ENCODE measurements around the gene LY6G5C.

The LY6G5C gene

DNA sequence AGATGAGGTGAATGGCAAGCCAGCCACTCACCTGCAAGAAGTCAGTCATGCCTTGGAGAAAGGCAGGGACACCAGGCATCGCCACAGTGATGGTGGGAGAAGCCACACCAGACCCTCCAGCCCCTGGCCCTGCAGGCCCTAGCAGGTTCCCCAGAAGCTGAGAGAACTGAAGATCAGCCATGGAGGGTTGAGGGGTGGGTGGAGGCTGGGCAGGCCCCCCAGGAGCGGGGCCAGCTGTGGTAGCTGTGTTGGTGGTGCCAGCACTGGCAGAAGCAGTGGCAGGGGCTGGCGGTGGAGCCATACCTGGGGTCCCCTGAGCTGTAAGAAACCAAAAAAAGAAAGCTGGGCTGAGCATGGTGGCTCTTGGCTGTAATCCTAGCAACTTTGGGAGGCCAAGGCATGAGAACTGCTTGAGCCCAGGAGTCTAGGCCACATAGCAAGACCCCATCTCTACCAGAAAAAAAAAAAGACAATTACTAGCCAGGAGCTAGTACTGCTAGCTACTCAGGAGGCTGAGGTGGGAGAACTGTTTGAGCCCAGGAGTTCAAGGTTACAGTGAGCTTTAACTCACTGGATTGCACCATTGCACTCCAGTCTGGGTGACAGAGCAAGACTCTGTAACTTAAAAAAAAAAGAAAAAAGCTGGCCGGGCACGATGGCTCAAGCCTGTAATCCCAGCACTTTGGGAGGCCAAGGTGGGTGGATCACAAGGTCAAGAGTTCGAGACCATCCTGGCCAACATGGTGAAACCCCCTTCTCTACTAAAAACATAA lies 37.9 kb downstream of the LY6G5C start:
- in situ Hi-C loops (cut with MboI; ENCODE audit: low sequenced_read_pairs) = no loop called here

DNA sequence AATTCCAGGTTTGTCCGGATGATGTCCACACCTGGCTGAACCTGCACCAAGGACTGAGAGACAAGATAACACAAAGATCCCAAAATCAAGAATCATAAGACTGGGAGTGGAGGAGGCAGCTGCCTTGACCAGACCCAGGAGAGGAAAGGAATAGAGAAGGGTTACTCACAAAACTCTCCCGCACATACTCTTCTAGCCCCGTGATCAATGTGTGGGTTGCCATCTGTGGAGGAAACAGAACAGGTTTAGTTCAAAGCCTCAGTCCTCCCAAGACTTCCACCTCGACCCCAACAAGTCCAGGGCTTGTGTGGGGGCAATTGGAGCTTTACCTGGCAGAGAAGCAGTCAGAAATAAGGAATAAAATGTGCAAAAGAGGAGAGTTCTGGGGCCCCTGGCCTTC lies 39.5 kb downstream of the LY6G5C start:
- in situ Hi-C loops (cut with MboI; ENCODE audit: low sequenced_read_pairs) = no loop called here

DNA sequence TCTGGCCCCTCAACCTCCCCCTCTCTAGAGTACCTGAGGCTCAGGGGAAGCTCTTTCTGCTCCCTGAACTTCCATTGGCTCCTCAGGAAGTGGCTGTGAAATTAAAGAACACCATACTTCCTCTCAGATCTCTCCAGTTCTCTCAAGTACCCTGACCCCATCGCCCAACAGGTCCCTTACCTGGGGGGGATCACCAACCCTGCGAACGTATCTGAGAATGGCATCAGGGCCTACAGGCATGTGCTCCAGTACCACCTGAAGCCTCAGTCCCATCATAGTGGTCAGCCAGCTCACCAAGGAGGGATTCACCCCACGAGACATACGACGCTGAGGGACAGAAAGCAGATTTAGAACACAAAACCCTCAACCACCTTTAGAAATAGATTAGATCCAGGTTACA lies 40.3 kb downstream of the LY6G5C start:
- in situ Hi-C loops (cut with MboI; ENCODE audit: low sequenced_read_pairs) = no loop called here

DNA sequence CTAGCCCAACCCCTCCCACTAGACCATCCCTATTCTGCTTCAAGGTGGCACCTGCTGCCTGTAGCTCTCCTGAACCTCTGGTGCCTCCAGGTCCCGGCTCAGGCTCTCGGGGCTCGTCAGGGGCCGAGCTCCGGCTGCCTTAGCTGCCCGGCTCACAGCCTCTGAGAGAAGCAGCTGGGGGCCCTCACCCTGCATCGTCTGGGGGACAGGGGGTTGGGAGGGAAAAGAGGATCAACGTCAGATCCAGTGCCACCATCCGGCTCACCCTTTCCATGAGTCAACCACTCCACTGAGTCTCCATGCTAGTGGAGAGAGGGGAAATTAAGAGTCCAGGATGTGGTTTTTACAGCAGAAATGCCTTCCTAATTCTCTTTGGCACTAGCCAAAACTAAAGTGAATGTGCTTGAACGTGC lies 41.4 kb downstream of the LY6G5C start:
- in situ Hi-C loops (cut with MboI; ENCODE audit: low sequenced_read_pairs) = no loop called here

DNA sequence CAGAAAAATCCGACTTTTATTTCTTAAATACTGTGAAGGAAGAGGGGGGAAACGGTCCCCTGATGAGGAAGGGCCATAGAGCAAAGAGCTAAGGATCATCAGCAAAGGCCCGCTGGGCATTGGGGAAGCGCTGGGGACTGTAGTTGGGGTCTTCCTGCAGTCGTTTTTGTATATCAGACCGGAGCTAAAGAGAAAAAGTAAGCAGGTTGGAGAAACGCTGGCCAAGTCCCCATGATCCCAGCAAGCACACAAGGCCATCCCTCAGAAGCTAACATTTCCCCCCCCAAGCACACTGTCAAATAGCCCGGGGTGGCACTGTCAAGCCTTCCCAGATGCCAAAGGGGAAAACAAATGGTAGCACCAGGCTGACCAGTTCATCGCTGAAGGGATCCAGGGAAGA lies 41.8 kb downstream of the LY6G5C start:
- in situ Hi-C loops (cut with MboI; ENCODE audit: low sequenced_read_pairs) = no loop called here

DNA sequence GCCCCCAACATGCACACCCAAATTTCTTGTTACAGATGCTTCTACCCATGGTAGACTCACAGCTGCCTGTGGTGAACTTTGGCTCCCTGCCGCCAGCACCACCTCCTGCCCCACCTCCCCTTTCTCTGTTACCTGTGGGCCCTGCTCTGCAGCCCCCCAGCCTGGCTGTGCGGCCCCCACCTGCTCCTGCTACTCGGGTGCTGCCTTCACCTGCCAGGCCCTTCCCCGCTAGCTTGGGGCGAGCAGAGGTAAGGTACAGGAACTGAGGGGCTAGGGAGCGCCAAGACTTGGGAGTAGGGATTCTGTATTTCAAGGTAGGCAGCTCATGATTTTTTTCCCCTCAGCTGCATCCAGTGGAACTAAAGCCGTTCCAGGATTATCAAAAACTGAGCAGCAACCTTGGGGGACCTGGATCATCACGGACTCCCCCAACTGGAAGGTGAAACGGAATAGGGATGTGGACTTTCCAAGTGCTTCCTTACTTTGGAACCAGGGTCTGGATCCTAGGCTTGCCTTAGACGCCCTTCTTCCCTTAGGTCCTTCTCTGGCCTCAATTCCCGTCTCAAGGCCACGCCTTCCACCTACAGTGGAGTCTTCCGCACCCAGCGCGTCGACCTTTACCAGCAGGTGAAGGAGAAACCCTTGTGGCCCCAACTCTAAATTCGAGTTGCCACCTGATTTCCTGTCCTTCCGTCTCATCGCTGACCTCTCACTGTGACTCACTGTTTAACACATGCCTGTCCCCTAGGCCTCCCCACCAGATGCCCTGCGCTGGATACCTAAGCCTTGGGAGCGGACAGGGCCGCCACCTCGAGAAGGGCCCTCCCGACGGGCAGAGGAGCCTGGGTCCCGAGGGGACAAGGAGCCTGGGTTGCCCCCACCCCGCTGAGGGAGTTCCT lies 43.9 kb downstream of the LY6G5C start:
- in situ Hi-C loops (cut with MboI; ENCODE audit: low sequenced_read_pairs) = no loop called here

DNA sequence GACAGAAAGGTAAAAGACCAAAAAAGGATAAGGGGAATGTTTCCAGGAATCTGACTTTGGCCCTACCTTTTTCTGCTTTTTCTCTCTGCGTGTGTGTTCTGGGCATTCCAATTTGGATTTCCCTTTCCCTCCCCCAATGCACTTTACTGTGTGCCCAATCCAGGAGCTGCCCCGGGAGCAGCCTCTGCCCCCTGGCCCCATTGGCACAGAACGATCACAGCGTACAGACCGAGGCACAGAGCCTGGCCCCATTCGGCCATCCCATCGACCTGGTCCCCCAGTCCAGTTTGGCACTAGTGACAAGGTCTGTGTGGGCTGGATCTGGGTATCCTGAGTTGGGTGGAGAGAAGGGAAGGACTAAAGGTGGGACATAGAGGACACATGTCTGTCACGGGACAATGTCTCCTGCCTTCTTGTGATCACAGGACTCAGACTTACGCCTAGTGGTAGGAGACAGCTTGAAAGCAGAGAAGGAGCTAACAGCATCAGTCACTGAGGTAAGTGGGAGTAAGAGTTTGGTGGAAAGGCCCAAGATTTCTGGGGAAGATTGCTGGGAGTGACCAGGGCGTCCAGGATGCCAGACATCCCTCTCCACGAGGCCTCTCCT lies 45.8 kb downstream of the LY6G5C start:
- in situ Hi-C loops (cut with MboI; ENCODE audit: low sequenced_read_pairs) = no loop called here

DNA sequence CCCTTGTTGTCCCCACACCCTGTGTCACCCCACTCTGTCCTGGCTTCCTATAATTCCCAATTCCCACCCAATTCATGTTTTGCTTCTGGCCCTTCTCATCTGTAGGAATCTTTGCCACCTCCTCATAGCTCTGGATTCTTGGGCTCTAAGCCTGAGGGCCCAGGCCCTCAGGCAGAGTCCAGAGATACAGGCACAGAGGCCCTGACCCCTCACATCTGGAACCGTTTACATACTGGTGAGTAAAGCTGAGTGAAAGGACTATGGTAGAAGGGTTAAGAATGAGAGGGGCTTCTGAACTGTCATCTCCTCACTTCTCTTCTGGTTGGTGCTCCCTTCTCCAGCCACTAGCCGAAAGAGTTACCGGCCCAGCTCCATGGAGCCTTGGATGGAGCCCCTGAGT lies 46.7 kb downstream of the LY6G5C start:
- in situ Hi-C loops (cut with MboI; ENCODE audit: low sequenced_read_pairs) = no loop called here

DNA sequence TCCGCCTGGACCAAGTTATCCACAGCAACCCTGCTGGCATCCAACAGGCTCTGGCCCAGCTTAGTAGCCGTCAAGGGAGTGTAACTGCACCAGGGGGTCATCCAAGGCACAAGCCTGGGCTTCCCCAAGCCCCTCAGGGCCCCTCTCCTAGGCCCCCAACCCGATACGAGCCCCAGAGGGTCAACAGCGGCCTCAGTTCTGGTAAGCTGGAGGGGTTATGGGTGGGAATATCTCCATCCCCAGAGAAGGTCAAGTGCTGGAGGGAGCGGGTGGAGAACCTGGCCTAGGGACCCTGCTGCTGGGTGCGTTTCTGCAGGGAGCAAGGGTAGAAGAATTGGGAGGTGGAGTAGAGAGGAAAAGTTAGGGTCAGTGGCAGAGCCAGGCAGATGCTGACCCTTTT lies 47.4 kb downstream of the LY6G5C start:
- in situ Hi-C loops (cut with MboI; ENCODE audit: low sequenced_read_pairs) = no loop called here

DNA sequence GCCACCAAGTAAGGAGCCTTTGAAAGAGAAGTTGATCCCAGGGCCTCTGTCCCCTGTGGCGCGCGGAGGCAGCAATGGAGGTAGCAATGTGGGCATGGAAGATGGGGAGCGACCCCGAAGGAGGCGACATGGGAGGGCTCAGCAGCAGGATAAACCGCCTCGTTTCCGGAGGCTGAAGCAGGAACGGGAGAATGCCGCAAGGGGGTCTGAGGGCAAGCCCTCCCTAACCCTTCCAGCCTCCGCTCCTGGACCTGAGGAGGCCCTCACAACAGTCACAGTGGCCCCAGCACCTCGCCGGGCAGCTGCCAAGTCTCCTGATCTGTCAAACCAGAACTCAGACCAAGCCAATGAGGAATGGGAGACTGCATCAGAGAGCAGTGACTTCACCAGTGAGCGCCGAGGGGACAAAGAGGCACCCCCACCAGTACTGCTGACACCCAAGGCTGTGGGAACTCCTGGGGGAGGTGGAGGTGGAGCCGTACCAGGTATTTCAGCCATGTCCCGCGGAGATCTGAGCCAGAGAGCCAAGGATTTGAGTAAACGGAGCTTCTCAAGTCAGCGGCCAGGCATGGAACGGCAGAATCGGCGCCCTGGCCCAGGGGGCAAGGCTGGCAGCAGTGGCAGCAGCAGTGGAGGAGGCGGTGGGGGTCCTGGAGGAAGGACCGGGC lies 48.5 kb downstream of the LY6G5C start:
- in situ Hi-C loops (cut with MboI; ENCODE audit: low sequenced_read_pairs) = no loop called here

DNA sequence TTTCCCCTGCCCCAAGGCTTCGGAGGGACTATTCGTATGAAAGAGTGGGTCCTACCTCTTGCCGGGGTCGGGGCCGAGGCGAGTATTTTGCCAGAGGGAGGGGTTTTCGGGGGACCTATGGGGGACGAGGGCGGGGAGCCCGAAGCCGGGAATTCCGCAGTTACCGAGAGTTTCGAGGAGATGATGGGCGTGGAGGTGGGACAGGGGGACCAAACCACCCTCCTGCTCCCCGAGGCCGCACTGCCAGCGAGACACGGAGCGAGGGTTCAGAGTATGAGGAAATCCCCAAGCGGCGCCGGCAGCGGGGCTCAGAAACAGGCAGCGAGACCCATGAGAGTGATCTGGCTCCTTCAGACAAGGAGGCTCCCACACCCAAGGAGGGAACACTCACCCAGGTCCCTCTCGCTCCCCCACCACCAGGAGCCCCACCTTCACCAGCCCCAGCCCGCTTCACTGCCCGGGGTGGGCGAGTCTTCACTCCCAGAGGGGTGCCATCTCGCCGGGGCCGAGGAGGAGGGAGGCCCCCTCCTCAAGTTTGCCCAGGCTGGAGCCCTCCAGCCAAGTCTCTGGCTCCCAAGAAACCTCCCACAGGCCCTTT lies 49.1 kb downstream of the LY6G5C start:
- in situ Hi-C loops (cut with MboI; ENCODE audit: low sequenced_read_pairs) = no loop called here

DNA sequence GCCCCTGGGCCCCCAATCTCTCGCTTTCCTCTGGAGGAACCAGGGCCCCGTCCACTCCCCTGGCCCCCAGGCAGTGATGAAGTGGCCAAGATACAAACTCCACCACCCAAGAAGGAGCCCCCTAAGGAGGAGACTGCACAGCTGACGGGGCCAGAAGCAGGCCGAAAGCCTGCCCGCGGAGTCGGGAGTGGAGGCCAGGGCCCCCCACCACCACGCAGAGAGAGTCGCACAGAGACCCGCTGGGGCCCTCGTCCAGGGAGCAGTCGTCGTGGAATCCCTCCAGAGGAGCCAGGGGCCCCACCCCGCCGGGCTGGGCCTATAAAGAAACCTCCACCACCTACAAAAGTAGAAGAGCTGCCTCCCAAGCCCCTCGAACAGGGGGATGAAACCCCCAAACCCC lies 49.7 kb downstream of the LY6G5C start:
- in situ Hi-C loops (cut with MboI; ENCODE audit: low sequenced_read_pairs) = no loop called here

DNA sequence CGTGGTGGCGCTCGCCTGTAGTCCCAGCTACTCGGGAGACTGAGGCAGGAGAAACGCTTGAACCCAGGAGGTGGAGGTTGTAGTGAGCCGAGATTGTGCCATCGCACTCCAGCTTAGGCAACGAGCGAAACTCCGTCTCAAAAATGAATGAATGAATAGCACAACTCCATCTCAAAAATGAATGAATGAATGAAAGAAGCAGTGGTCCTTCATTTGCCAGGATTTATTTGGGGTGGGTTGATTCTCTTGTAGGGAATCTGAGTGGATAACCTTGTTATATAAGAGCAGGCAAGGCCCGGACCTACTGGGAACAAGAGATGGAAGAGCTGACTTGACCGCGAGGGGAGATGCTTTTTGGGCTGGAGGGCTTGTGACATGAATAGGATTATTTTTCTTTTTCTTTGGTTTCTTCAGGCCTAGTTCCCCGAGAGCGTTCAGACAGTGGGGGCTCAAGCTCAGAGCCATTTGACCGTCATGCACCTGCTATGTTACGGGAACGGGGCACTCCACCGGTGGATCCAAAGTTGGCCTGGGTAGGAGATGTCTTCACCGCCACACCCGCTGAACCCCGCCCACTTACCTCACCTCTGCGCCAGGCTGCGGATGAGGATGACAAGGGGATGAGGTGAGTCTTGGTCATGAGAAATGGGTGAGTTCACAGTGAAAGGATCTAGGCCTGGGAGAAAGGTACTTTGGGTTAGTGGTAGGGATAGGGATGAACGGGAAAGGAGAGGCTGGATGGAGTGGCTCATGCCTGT lies 50.5 kb downstream of the LY6G5C start:
- in situ Hi-C loops (cut with MboI; ENCODE audit: low sequenced_read_pairs) = no loop called here

DNA sequence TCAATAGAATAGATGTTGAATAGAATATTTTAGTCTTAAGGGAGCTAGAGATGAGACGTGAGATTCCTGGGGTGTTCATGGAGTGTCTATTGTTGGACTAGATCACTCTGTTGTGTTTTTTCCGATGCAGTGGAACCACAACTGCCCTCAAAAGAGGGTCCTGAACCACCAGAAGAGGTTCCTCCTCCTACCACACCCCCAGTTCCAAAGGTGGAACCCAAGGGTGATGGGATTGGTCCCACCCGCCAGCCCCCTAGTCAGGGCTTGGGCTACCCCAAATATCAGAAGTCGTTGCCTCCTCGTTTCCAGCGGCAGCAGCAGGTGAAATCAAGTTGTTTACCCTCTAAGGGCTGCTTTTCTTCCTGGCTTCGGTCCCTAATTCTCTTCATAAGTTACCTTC lies 51.9 kb downstream of the LY6G5C start:
- in situ Hi-C loops (cut with MboI; ENCODE audit: low sequenced_read_pairs) = no loop called here

DNA sequence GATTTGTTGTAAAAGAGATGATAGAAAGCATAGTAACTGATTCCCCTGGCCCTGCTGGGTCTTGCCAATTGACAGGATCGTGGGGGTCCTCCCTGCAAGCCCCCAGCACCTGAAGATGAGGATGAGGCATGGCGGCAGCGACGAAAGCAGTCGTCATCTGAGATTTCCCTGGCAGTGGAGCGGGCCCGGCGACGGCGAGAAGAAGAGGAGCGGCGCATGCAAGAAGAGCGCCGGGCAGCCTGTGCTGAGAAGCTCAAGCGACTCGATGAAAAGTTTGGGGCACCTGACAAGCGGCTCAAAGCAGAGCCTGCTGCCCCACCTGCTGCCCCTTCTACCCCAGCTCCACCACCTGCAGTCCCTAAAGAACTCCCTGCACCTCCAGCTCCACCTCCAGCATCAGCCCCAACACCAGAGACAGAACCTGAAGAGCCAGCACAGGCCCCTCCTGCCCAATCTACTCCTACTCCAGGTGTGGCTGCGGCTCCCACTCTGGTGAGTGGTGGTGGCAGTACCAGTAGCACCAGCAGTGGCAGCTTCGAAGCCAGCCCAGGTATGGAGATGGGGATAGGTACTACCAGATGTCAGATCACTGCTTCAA lies 53.1 kb downstream of the LY6G5C start:
- in situ Hi-C loops (cut with MboI; ENCODE audit: low sequenced_read_pairs) = no loop called here

DNA sequence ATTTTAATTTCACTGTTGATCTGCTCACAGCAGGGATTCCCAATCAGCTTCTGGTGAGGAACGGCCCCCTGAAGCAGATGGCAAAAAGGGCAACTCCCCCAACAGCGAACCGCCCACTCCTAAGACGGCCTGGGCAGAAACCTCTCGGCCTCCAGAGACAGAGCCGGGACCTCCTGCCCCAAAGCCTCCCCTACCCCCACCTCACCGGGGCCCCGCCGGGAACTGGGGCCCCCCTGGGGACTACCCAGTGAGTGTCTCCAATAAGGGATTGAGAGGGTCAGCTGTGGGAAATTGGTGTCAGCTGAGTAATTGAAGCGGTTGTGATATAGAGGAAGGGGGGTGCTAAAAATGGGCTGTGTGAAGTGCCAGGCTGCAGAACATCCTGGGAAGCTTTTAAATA lies 53.9 kb downstream of the LY6G5C start:
- in situ Hi-C loops (cut with MboI; ENCODE audit: low sequenced_read_pairs) = no loop called here
